ENCODE data around the gene TACSTD2. TPM values are rescaled to one million over a fixed set of nuclear protein-coding genes. Genes with fewer than 3 reads are reported as not detected.

Gene TACSTD2
- total and polyA plus RNA-seq, 2 of the 4 experiments (the other 2 are of a cell fraction), result not detected

DNA sequence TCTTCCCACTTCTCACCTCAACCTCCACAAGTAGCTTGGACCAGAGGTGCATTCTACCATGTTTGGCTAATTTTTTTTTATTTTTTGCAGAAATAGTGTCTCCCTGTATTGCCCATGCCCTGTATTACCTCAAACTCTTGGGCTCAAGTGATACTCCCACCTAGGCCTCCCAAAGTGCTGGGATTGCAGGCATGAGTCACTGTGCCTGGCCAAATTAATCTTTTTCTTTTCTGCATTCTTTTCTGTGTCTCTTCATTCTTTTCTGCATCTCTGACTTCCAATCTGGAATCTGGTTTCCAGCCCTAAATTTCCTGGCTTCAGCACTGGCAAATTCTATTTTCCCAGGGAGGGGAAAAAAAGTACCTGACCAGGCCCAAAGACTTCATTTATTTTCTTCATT is 31.2 kb upstream of the TACSTD2 start:
- no peak overlapping the region for H4K8ac ChIP-seq (ENCODE audit: low read depth in 2 of 2, low read length in 2 of 2)
- H2AFZ ChIP-seq (replicated peaks; ENCODE audit: low read length, poor library complexity), result no peak overlapping the region

More for the DNA sequence above, 31.2 kb upstream of the TACSTD2 start:
- no peak overlapping the region for H3K18ac ChIP-seq (ENCODE audit: low read depth, low read length)
- TF ChIP-seq FOS (IDR thresholded peaks at IDR 0.05; ENCODE audit: low read depth, low read length), result no peak
- no peaks in the 10 kb centered on the region for H3K4me1 ChIP-seq (ENCODE audit: control insufficient read depth, insufficient read depth, low read length)
- H3K27ac ChIP-seq (ENCODE audit: insufficient read depth, low read length), result no peak overlapping the region
- H3K79me1 ChIP-seq (ENCODE audit: low read depth in 1 of 2, low read length in 2 of 2), result no peaks in the 10 kb centered on the region
- DNase-seq, result no peak
- ChIA-PET POLR2A (ENCODE audit: unreplicated experiment) (no interaction called here), CTCF (no interaction called here)
- no peak overlapping the region for H2BK15ac ChIP-seq (ENCODE audit: low read depth, low read length)
- no peak overlapping the region for H2BK5ac ChIP-seq (ENCODE audit: low read depth, low read length, poor library complexity, severe bottlenecking)
- no peak for ATAC-seq (ENCODE audit: low read depth)
- in situ Hi-C loops (cut with MboI; ENCODE audit: low sequenced_read_pairs), result no loop called here
- peaks cover 8% of the 10 kb centered on the region for H3K9me3 ChIP-seq (ENCODE audit: control insufficient read depth, insufficient read depth, low read length)
- dilution Hi-C loops (cut with HindIII; ENCODE audit: low sequenced_read_pairs, unreplicated experiment), result no loop called here
- intact Hi-C loops (cut with micrococcal nuclease), result no loop called here
- H4K91ac ChIP-seq (ENCODE audit: insufficient read depth, low read depth, low read length), result no peak overlapping the region
- H4K20me1 ChIP-seq (ENCODE audit: insufficient read depth, low read length), result no peaks in the 10 kb centered on the region
- H2AK5ac ChIP-seq (ENCODE audit: low read depth, low read length), result no peak overlapping the region
- H2AK9ac ChIP-seq (replicated peaks; ENCODE audit: low read depth, low read length, poor library complexity), result no peak overlapping the region
- no peak overlapping the region for H4K5ac ChIP-seq (ENCODE audit: low read depth, low read length)
- no peak overlapping the region for H3K56ac ChIP-seq (ENCODE audit: extremely low read depth, insufficient read depth, low read length)
- H3K27me3 ChIP-seq (ENCODE audit: control insufficient read depth, insufficient read depth, low read length), result peaks cover 2% of the 10 kb centered on the region; the same call in 1 of the 2 replicates
- H2BK20ac ChIP-seq (ENCODE audit: low read depth, low read length), result no peak overlapping the region
- no peaks in the 10 kb centered on the region for H3K36me3 ChIP-seq (ENCODE audit: control insufficient read depth, insufficient read depth, low read length)
- no peak overlapping the region for H2BK120ac ChIP-seq (ENCODE audit: low read depth, low read length)
- H3K4ac ChIP-seq (ENCODE audit: low read depth, low read length), result no peak overlapping the region
- no peak overlapping the region for H3K23ac ChIP-seq (ENCODE audit: low read depth, low read length)
- no peak overlapping the region for H3K4me2 ChIP-seq (ENCODE audit: low read depth, low read length)
- H3K14ac ChIP-seq (replicated peaks; ENCODE audit: low read depth, low read length), result no peak overlapping the region
- no peak overlapping the region for H3K9ac ChIP-seq (ENCODE audit: low read depth, low read length)
- H3K9me1 ChIP-seq (ENCODE audit: insufficient read depth, low read length), result no peaks in the 10 kb centered on the region
- no peak overlapping the region for H3K4me3 ChIP-seq (ENCODE audit: insufficient read depth, low read depth, low read length)
- no TSS peak for BruUV-seq (replicated peaks)

Measured in IMR-90 (cell line).